ENCODE data around the gene CADM1.

CADM1 gene

GRCh38 chr11:115134926-115135325 lies 369.3 kb downstream of the CADM1 start:
- DNase-seq, result no peak

- no peak for DNase-seq
Measured at GRCh38 chr11:115133475-115134209, 370.6 kb downstream of the CADM1 start.

GRCh38 chr11:115132436-115133228 lies 371.6 kb downstream of the CADM1 start:
- DNase-seq, result no peak

GRCh38 chr11:115129473-115130289 lies 374.5 kb downstream of the CADM1 start:
- no peak for DNase-seq

- DNase-seq, result no peak
Measured at GRCh38 chr11:115128226-115128625, 376.0 kb downstream of the CADM1 start.

- DNase-seq, result no peak
Measured at GRCh38 chr11:115127790-115128189, 376.4 kb downstream of the CADM1 start.

- DNase-seq, result no peak
Measured at GRCh38 chr11:115126515-115127208, 377.6 kb downstream of the CADM1 start.

- DNase-seq, result no peak
Measured at GRCh38 chr11:115126092-115126491, 378.1 kb downstream of the CADM1 start.

- no peak for DNase-seq
Measured at GRCh38 chr11:115124786-115125185, 379.4 kb downstream of the CADM1 start.

- no peak for DNase-seq
Measured at GRCh38 chr11:115123641-115124040, 380.6 kb downstream of the CADM1 start.

- DNase-seq, result no peak
Measured at GRCh38 chr11:115122274-115122673, 381.9 kb downstream of the CADM1 start.

Measured in stimulated activated CD4-positive, alpha-beta T cell treated with anti-CD3 and anti-CD28 coated beads, Interleukin-4, amount 100 ng/mL, for 1 hour (primary cell).